SK-N-SH (cell line): Measurements from ENCODE around the gene HEPN1.

Experiments
- CTCF ChIP-seq: fragments of 200-600 bp; sonication (generic); IDR thresholded peaks from 2 replicates; pipeline ENCODE4 v1.6.1; 2017; ENCODE audit warnings: antibody characterized with exemption, mild to moderate bottlenecking, moderate library complexity
- FOXM1 ChIP-seq: IDR thresholded peaks from 2 replicates; pipeline ENCODE4 v1.4.0; 2012; ENCODE audit warnings: low read depth, mild to moderate bottlenecking
- MAX ChIP-seq: IDR thresholded peaks from 2 replicates; pipeline ENCODE4 v1.4.0; 2012; ENCODE audit warnings: low read depth
- POLR2AphosphoS5 ChIP-seq: IDR thresholded peaks from 2 replicates; pipeline ENCODE4 v1.6.1; 2012; ENCODE audit warnings: low read depth, low read length
- RAD21 ChIP-seq: IDR thresholded peaks from 2 replicates; pipeline ENCODE4 v1.6.1; 2012; ENCODE audit warnings: mild to moderate bottlenecking, low read length
- TCF12 ChIP-seq: IDR thresholded peaks from 2 replicates; pipeline ENCODE4 v1.4.0; 2012
- TEAD4 ChIP-seq: IDR thresholded peaks from 2 replicates; pipeline ENCODE4 v1.4.0; 2012; ENCODE audit warnings: mild to moderate bottlenecking, borderline replicate concordance; ENCODE audit not compliant: insufficient read depth
- YY1 ChIP-seq: IDR thresholded peaks from 2 replicates; pipeline ENCODE4 v1.4.0; 2012; ENCODE audit warnings: low read depth, mild to moderate bottlenecking

- TF ChIP-seq RAD21: no peak
- no peak for TF ChIP-seq YY1
- no peak for TF ChIP-seq CTCF
- no peak for TF ChIP-seq POLR2AphosphoS5
- TF ChIP-seq MAX: peak; percentile 59; the same call in 1 of the 2 replicates
- no peak for TF ChIP-seq TCF12
- no peak for TF ChIP-seq FOXM1
- TF ChIP-seq TEAD4: no peak
Measured at GRCh38 chr11:124920870-124921609, 2.0 kb downstream of the HEPN1 start.
